ENCODE measurements around the gene FHAD1.
"Not testable (repeated sequence)": the region's sequence is repeated elsewhere in the genome, so short reads cannot be mapped to it uniquely, and the experiment has no call there.

The FHAD1 gene

GRCh38 chr1:15370781-15371520 is 123.9 kb downstream of the FHAD1 start:
- no peak for DNase-seq (ENCODE audit: low spot score)

GRCh38 chr1:15371610-15372545 is 124.9 kb downstream of the FHAD1 start:
- no peak for DNase-seq (ENCODE audit: low spot score)

- DNase-seq (ENCODE audit: low spot score) = no peak
These were observed 131.7 kb downstream of the FHAD1 start for GRCh38 chr1:15378729-15379128.

- DNase-seq (ENCODE audit: low spot score) = not testable (repeated sequence)
These were observed 132.1 kb downstream of the FHAD1 start for GRCh38 chr1:15379151-15379550.

- no peak for DNase-seq (ENCODE audit: low spot score)
These were observed 133.8 kb downstream of the FHAD1 start for GRCh38 chr1:15380601-15381508.

- no peak for DNase-seq (ENCODE audit: low spot score)
These were observed 134.8 kb downstream of the FHAD1 start for GRCh38 chr1:15381805-15382204.

GRCh38 chr1:15382601-15383518 is 135.8 kb downstream of the FHAD1 start:
- DNase-seq (ENCODE audit: low spot score) = no peak

GRCh38 chr1:15383810-15384209 is 136.8 kb downstream of the FHAD1 start:
- no peak for DNase-seq (ENCODE audit: low spot score)

- no peak for DNase-seq (ENCODE audit: low spot score)
These were observed 137.4 kb downstream of the FHAD1 start for GRCh38 chr1:15384301-15384901.

GRCh38 chr1:15385420-15385819 is 138.4 kb downstream of the FHAD1 start:
- DNase-seq (ENCODE audit: low spot score) = no peak

- DNase-seq (ENCODE audit: low spot score) = no peak
These were observed 139.2 kb downstream of the FHAD1 start for GRCh38 chr1:15386164-15386749.

- DNase-seq (ENCODE audit: low spot score) = no peak
These were observed 141.3 kb downstream of the FHAD1 start for GRCh38 chr1:15388201-15388880.

- DNase-seq (ENCODE audit: low spot score) = not testable (repeated sequence)
These were observed 142.8 kb downstream of the FHAD1 start for GRCh38 chr1:15389828-15390227.

- DNase-seq (ENCODE audit: low spot score) = no peak
These were observed 143.6 kb downstream of the FHAD1 start for GRCh38 chr1:15390667-15391066.

- no peak for DNase-seq (ENCODE audit: low spot score)
These were observed 144.3 kb downstream of the FHAD1 start for GRCh38 chr1:15391366-15391765.

- no peak for DNase-seq (ENCODE audit: low spot score)
These were observed 146.6 kb downstream of the FHAD1 start for GRCh38 chr1:15393475-15394257.

- DNase-seq (ENCODE audit: low spot score) = no peak
These were observed 147.3 kb downstream of the FHAD1 start for GRCh38 chr1:15394258-15394690.

GRCh38 chr1:15397236-15397635 is 150.2 kb downstream of the FHAD1 start:
- DNase-seq (ENCODE audit: low spot score) = no peak

- DNase-seq (ENCODE audit: low spot score) = no peak
These were observed 152.7 kb downstream of the FHAD1 start for GRCh38 chr1:15399710-15400109.
